ENCODE data around the gene TBC1D16. TPM values are rescaled to one million over a fixed set of nuclear protein-coding genes. Genes with fewer than 3 reads are reported as not detected.

Gene TBC1D16
- total RNA-seq, 1 donor from 2014 or later: 33.4 TPM

GRCh38 chr17:79990051-79990592 lies 45.5 kb downstream of the TBC1D16 start:
- DNase-seq (ENCODE audit: low read depth): no peak

- no peak for DNase-seq (ENCODE audit: low read depth)
These were observed 46.4 kb downstream of the TBC1D16 start for GRCh38 chr17:79989106-79989835.

GRCh38 chr17:79988185-79988971 lies 47.3 kb downstream of the TBC1D16 start:
- peak; percentile 64 for DNase-seq (ENCODE audit: low read depth)

- no peak for DNase-seq (ENCODE audit: low read depth)
These were observed 47.8 kb downstream of the TBC1D16 start for GRCh38 chr17:79987935-79988184.

GRCh38 chr17:79987187-79987934 lies 48.3 kb downstream of the TBC1D16 start:
- no peak for DNase-seq (ENCODE audit: low read depth)

GRCh38 chr17:79986411-79987186 lies 49.1 kb downstream of the TBC1D16 start:
- DNase-seq (ENCODE audit: low read depth): no peak

- no peak for DNase-seq (ENCODE audit: low read depth)
These were observed 49.7 kb downstream of the TBC1D16 start for GRCh38 chr17:79985943-79986391.

- no peak for DNase-seq (ENCODE audit: low read depth)
These were observed 50.2 kb downstream of the TBC1D16 start for GRCh38 chr17:79985361-79985942.

GRCh38 chr17:79984877-79985276 lies 50.8 kb downstream of the TBC1D16 start:
- DNase-seq (ENCODE audit: low read depth): no peak

- no peak for DNase-seq (ENCODE audit: low read depth)
These were observed 51.4 kb downstream of the TBC1D16 start for GRCh38 chr17:79984045-79984840.

- no peak for DNase-seq (ENCODE audit: low read depth)
These were observed 52.2 kb downstream of the TBC1D16 start for GRCh38 chr17:79983456-79983855.

GRCh38 chr17:79982986-79983385 lies 52.7 kb downstream of the TBC1D16 start:
- DNase-seq (ENCODE audit: low read depth): no peak

- no peak for DNase-seq (ENCODE audit: low read depth)
These were observed 54.0 kb downstream of the TBC1D16 start for GRCh38 chr17:79981661-79982101.

- DNase-seq (ENCODE audit: low read depth): no peak
These were observed 54.6 kb downstream of the TBC1D16 start for GRCh38 chr17:79981090-79981489.

GRCh38 chr17:79980246-79981043 lies 55.2 kb downstream of the TBC1D16 start:
- DNase-seq (ENCODE audit: low read depth): no peak

GRCh38 chr17:79979816-79980215 lies 55.9 kb downstream of the TBC1D16 start:
- DNase-seq (ENCODE audit: low read depth): no peak

- DNase-seq (ENCODE audit: low read depth): no peak
These were observed 56.4 kb downstream of the TBC1D16 start for GRCh38 chr17:79979221-79979741.

- no peak for DNase-seq (ENCODE audit: low read depth)
These were observed 57.2 kb downstream of the TBC1D16 start for GRCh38 chr17:79978548-79978855.
